ENCODE results near the gene TAS2R7.
"Not testable (repeated sequence)": the region's sequence is repeated elsewhere in the genome, so short reads cannot be mapped to it uniquely, and the experiment has no call there.

The TAS2R7 gene, protein sequence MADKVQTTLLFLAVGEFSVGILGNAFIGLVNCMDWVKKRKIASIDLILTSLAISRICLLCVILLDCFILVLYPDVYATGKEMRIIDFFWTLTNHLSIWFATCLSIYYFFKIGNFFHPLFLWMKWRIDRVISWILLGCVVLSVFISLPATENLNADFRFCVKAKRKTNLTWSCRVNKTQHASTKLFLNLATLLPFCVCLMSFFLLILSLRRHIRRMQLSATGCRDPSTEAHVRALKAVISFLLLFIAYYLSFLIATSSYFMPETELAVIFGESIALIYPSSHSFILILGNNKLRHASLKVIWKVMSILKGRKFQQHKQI

DNA sequence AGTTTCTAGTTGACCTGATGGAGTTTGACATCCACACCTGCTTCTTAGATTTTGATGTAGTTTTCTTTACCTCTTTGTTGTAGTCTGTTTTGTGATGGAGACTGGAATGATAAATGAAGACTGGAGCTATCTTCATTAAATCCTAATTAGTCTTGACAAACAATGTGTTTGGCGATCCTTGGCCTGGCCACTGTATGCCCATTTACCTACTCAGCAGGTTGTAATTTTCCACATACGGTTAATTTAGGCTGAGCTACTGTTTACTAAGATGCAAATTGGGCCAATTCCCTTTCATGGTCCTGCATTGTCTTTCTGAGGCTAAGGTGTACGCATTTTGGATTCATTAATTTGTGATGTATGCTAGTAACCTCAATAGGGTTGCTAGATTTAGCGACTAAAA is at the start of gene TAS2R7:
Gene TAS2R7 (minus strand): TSS at position 41 of the 400 bp plus-strand sequence. CDS start 57 bp downstream, outside the sequence.
- DNase-seq = no peak

DNA sequence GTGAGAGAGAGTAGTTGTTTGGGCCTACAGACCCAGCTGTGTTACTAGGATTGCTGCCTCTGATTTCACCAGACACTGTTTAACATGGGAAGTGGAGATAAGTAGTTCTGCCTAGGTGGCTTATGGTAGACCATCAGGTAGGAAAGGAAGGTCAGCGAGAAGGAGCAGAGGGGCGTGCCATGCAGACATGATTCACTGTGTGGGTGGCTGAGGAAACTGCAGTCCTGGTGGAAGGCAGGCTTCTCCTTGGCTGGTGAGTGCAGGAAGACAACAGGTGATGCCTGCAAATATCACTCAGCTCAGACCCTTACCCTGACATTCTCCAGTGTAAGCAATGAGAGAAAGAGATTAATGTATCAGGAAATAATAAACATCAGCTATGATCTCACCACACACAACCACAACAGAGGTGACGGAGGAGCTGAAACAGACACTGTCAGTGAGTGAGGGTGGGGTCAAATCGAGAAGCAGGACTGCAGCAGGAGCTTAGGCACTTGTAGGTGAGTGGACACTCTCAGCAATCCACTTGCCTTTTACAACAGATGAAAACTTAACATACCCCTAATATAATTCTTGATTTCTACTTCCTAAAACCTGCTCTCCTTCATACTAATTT is 48.9 kb upstream of the TAS2R7 start:
- no peak for DNase-seq

DNA sequence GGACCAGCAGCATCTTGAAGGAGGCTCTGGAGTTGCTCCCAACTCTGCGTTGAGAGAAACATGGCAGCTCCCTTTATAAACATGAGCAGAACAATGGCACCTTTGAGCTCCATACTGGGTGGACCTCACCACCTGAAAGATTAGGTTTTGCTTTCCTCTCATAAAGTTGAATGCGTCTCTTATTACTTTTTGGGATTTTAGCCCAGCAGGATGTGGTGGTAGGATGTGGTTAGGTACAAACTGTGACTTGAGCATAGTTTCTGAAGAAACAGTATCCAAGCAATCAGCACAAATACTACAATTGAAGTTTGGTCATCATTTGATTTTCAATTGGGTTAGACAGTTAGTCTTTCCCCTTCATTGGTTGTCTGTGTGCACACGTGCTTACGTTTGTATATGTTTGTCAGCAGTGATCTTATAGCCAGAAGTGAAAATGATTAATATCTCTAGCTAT is 47.0 kb upstream of the TAS2R7 start, which contains the start of gene PRR4:
Gene PRR4 (minus strand): TSS at position 51 of the 454 bp plus-strand sequence. CDS start 38 bp downstream, at position 13.
- DNase-seq = no peak

DNA sequence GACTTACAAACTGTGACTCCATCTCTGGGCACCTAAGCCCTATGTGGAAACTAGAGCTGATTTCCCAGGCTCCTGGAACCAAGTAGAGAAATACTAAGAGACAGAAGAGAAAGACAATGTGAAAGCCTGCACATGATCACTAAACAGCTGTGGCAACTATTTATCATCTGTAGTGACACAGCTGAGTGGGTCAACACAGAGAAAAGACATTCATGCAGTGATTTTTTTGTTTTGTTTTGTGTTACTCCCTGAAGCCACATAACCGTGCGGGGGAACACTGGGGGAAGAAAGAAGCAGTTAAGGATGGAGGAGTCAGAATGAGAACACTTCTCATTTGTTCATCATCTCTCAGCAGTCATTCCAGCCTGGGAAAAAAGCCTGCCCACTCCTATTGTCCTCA is 45.3 kb upstream of the TAS2R7 start:
- DNase-seq = no peak

DNA sequence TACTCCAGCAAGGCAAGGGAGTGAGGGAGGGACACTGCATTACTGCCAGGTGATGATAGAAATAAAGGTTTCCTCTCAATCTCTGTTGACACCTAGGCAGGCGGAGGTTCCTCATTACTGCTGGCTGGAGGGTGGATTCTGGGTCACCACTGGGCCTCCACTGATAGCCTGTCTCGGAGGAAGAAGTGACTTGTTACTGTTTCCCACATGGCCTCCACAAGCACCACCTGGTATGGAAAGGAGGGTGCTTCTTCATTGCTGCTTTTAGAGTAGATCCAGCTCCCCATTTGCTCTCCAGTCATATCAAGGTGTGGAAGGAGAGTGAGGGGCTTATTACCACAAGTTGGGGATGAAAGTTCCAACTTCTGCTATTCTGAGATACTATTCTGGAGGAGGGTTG is 40.4 kb upstream of the TAS2R7 start:
- no peak for DNase-seq

DNA sequence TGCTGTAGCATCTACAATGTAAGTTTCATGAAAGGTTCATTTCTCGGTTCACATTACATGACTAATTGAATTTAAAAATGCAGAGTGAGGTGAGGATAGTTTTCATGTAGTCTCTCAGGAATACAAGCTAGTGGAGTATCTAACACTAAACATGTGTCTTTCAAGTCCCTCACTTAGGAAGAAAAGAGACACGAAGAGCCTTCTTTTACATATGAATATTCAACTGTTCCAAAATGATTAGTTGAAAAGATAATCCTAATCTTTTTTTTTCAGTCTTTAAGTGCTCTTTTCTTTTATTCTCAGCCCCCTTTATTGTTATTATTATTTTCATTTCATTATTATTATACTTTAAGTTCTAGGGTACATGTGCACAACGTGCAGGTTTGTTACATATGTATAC is 36.0 kb upstream of the TAS2R7 start:
- no peak for DNase-seq

DNA sequence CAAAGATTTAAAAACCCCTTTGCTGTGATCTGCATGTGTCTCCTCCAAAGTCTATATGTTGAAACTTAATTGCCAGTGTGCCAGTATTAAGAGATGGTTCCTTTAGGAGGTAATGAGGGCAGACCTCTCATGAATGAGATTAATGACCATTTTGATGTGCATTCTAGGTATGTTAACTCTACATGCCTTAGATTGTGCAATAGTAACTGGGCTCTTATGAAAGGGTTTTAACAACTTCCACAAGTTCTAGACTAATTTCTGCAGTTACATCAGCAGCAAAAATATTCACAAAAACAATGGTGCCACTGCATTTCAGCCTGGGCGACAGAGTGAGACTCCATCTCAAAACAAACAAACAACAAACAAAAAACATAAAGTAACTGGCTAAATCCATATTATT is 27.6 kb upstream of the TAS2R7 start:
- DNase-seq = no peak

DNA sequence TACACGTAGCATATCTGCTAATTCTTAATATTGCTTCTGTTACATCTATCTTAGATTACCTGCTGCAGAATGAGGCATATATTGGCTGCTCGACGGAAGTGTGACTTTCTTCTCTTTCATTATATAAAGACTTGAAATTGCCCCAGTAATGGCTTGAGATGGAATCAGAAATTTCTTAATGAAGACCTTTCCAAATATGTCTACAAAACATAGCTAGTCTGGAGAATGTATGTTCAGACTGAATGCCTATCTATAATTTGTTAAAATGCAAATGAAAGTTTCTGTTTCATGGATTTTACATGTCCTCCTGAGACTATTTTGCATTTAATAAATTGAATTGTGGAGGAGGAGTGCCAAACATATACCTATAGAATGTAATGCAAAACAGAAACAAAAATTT is 23.8 kb upstream of the TAS2R7 start, which contains the start of gene TAS2R10:
Gene TAS2R10 (minus strand): TSS at position 101 of the 400 bp plus-strand sequence. CDS start 89 bp downstream, at position 12.
- DNase-seq = no peak

DNA sequence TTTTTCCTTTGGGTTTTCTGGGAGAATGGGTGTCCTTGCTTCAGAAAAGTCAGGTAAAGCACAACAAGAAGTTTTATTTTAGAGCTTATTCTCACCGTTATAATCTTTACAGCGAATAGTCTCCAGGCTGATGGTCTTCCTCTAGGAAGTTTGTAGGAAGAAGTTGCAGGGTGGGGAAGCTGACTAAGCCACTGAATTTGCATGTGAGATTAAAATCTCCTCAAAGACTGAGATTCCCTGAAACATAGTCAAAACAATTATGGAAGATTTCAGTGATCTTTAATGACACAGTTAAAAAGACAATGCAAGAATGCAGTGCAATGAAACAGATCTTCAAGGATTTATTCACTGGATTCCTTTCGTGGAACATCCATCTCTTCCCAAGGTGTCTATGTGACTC is 22.5 kb upstream of the TAS2R7 start:
- no peak for DNase-seq

DNA sequence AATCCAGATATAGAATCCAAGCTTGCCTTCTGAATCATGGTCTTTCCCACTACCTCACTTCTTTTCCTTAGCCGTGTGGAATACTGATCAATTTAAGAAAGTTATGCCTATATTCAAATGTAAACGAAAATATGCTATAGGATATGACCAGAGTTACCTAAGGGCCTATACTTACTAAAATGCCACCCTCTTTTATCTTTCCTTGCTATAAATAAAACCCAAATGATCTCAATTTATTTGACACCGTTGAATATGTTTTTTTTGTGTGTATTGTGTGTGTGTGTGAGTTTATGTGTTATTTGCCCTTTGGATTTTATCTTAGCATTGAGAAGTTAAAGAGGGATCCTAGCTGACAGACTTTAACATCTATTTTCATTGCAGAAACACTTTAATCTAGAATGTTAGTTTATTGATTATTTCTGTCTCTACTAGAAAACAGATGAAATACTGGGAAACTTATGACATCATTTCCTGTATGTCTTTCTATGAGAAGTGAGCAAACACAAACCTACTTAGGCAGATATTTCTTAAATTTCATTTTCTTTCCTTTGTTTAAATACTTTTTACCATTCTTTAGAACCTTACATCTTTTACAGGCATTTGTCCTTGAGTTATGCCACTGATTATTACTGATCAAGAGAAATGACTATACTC is 9.6 kb upstream of the TAS2R7 start:
- no peak for DNase-seq

DNA sequence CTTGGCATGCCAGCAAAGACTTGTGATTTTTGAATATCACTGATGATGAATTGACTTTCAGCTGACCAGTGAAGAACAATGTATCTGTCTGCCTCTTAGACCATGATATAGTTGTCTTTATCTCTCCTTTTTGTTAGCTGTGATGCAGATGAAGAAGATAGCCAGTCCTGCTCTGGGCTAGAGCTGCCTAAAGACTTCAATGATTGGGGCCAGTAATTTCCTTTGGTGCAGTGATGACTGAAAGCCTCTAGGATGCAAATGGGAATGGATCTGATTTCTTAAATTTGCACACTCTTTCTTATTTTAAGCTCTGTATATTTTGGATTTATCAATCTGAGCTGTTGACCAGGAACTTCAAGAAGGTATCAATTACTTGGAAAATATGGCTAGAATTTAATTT is 7.6 kb upstream of the TAS2R7 start, which contains the start of gene TAS2R9:
Gene TAS2R9 (minus strand): TSS at position 101 of the 400 bp plus-strand sequence. CDS start 93 bp downstream, at position 8.
- DNase-seq = no peak

DNA sequence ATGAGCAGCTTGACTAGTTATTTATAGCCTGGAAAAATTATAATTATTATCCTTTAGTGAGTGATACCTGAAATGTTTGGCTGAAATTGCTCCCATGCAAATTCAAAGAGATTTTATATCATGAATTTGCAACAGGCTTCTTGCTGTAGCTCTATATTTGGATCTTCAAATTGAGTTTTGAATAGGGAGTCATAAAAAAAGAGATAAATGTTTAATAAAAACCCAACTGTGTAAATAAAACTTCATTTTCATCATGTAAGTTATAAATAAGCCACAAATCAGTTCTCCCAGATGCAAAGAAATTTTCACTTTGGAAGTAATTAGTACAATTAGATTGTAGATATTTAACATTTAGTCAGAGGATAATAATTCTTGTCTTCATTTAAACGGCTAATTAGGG is 4.8 kb upstream of the TAS2R7 start, which contains the start of gene TAS2R8:
Gene TAS2R8 (minus strand): TSS at position 101 of the 400 bp plus-strand sequence. CDS start 306 bp downstream, outside the sequence.
- no peak for DNase-seq

DNA sequence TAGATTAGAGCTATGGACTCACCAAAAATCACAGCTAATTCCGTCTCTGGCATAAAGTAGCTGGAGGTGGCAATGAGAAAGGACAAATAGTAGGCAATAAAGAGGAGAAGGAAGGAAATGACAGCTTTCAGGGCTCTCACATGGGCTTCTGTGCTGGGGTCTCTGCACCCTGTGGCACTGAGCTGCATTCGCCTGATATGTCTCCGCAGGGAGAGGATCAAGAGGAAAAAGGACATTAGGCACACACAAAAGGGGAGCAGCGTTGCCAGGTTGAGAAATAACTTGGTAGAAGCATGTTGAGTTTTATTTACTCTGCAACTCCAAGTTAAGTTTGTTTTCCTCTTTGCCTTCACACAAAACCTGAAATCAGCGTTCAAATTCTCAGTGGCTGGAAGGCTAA is 686 bp downstream of the TAS2R7 start:
- DNase-seq = no peak

DNA sequence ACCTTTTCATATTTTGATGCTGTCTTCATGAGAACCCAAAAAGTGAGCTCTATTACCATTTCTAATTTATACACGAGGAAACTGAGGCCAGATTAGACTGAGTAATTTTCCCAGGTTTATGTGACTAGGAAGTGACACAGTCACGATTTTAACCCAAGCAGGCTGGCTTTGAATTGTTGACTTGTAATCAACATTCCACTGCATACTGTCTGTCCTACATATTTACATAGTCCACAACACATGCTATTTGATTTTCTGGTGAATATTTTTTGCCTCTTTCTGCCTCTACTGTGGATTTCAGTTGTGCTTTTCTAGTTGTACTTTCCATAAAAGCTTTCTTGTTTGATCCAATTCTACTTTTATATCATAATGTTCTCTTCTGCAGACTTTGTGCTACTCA is 8.2 kb downstream of the TAS2R7 start:
- DNase-seq = no peak

DNA sequence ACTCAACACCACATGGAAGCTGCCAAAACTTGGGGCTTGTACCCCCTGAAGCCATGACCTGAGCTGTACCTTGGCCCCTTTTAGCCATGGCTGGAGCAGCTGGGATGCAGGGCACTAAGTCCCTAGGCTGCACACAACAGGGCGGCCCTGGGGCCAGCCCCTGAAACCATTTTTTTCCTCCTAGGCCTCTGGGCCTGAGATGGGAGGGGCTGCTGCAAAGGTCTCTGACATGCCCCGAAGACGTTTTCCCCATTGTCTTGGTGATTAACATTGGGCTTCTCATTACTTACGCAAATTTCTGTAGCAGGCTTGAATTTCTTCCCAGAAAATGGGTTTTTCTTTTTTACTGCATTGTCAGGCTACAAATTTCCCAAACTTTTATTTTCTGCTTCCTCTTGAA is 10.7 kb downstream of the TAS2R7 start:
- DNase-seq = not testable (repeated sequence)

DNA sequence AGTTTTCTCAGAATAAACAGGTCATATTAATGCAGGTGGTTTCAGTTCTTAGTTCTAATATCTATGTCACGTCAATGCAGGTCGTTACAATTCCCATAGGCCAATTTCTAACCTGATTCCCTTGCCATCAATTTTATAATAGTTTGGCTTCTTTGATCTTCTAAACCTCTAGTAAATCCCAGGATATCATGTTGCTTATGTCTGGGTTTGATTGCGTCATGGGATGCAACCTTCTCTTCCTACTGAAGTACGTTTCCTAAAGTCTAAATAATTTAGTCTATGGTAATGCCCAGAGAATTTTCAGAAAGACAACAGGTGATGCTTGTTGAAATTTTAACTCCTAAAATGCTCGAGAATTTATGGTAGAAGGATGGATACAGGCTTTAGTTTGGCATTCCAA is 19.2 kb downstream of the TAS2R7 start:
- DNase-seq = no peak

DNA sequence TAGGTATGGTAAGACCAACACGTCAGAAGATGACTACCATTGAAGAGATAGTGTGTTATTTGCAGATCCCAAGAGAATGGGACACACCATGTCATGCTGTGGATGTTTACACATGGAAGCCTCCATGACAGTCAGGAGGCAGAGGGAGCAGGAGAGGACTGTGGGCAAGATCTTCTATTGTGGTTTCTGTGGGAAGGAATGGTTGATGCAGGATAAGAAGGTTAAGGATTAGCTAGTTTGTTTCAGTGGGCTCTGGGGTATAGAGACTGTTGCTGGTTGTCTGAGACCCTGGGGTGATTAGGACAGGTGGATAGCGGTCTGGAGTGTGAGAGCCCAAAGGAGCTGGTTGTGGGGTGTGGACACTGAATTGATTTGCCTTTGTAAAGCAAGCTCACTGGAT is 23.3 kb downstream of the TAS2R7 start:
- no peak for DNase-seq

DNA sequence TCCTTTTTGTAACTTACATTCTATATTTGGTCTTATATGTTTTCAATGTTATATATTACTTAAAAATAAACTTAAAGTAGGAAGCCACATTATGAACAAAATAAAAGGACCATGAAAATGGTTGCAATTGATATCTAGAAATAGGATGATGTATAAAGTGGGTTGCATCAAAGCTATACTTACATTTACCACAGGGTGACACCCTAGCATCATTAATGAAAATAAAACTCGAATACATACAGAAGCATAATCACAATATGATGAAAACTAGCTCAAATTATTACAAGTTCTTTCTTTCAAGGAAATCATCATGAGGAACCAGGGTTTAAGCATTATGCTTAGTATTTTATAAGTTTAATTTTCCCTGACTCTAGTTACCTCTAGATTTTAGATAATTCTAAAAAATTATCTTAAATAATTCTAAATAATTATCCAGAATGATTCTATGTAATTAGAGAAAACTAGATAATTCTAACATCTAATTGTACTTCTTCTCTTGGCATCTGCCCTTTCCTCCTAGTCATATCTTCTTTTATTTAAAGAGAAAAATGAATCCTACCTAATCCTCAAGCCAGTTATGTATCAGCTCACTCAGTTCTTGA is 31.2 kb downstream of the TAS2R7 start:
- no peak for DNase-seq

DNA sequence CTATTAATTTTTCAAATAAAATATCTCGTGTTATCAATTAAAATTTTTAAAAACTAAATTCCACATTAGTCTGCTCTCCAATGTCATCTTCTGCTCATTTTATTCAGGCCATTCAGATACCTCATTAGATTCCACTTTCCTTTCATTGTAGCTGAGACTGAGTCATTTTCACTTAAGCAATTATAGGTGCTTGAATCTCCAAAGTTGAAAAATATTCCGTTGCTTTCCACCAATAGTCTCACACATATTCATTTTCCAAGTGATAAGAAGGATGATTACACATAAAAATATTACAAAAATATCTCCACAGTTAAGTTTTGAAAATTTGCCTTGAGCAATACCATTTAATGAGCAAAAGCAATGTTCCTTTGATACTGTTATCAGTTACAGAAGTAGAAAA is 42.8 kb downstream of the TAS2R7 start:
- DNase-seq = no peak

DNA sequence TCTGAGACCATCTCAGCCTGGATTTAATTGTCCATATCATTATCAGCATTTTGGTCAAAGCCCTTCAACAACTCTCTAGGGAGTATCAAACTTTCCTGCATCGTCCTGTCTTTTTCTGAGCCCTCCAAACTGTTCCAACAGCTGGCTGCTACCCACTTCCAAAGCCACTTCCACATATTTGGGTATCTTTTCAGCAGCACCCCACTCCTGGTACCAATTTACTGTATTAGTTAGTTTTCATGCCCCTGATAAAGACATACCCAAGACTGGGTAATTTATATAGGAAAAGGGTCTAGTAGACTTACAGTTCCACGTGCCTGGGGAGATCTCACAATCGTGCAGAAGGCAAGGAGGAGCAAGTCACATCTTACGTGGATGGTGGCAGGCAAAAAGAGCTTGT is 46.2 kb downstream of the TAS2R7 start:
- DNase-seq = no peak

DNA sequence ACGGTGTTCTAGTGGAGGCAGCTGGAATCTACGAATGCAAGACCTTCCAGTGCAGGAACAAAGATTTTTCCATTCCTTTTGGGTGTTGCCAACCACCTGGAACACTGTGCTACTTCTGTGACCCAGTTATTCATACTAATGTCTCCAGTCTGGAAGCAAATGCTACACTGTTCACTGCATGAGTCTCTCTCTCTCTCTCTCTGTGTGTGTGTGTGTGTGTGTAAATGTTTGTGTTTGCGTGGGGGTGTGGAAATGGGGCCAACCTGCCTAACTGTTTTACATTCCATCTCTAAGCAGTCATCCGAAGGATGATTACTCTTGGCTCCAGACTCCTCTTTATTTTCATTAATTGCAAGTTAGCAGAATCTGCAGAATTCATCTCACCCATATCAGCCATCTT is 49.4 kb downstream of the TAS2R7 start:
- no peak for DNase-seq
